OCI-LY7 (cell line): ENCODE measurements around the gene USP8. TPM values are rescaled to one million over a fixed set of nuclear protein-coding genes. Genes with fewer than 3 reads are reported as not detected.

Experiments used
- Bru-seq: library from RNA; stranded (reverse); fragments of 400-500 nt; gene quantifications from one replicate; lab custom pipeline; 2021; lab: Mats Ljungman, UMichigan
- BruChase-seq, 2 experiments: library from RNA; stranded (reverse); fragments of 400-500 nt; gene quantifications; one replicate each; lab custom pipeline; 2021; lab: Mats Ljungman, UMichigan
- BruUV-seq: library from RNA; stranded (reverse); fragments of 400-500 nt; replicated peaks from 2 replicates; lab custom pipeline; 2021; lab: Mats Ljungman, UMichigan
- CTCF ChIA-PET: fragments of 300-600 bp; sonication (Branson Sonifier 250); formaldehyde crosslinking; loops from one replicate; lab custom pipeline; 2022; ENCODE audit warnings: antibody characterized with exemption; ENCODE audit not compliant: unreplicated experiment; lab: Charles Lee
- POLR2A ChIA-PET: fragments of 300-600 bp; sonication (Branson Sonifier 250); formaldehyde crosslinking; loops from one replicate; lab custom pipeline; 2022; ENCODE audit warnings: antibody characterized with exemption; lab: Charles Lee
- DNase-seq: peaks from one replicate; pipeline ENCODE4 v3.0.0-alpha.2; 2015; ENCODE audit warnings: low spot score
- H2AFZ ChIP-seq: fragments of 200-600 bp; sonication (generic), shearing (Covaris generic); 2 replicates; pipeline ENCODE4 v1.6.1; 2014; ENCODE audit warnings: mild to moderate bottlenecking, antibody characterized with exemption, low read length, moderate library complexity
- H3K27ac ChIP-seq: fragments of 200-600 bp; sonication (generic); 2 replicates; pipeline ENCODE4 v1.5.1; 2014; ENCODE audit warnings: mixed run types, low read depth, mild to moderate bottlenecking, moderate library complexity, low read length, inconsistent platforms; ENCODE audit not compliant: poor library complexity, severe bottlenecking
- H3K36me3 ChIP-seq: fragments of 200-600 bp; sonication (generic); 2 replicates; pipeline ENCODE4 v1.6.1; 2014; ENCODE audit warnings: mild to moderate bottlenecking, antibody characterized with exemption, low read length, moderate library complexity, mixed read lengths; ENCODE audit not compliant: insufficient read depth
- H3K4me1 ChIP-seq: fragments of 200-600 bp; sonication (generic); 2 replicates; pipeline ENCODE4 v1.5.1; 2014; ENCODE audit warnings: mild to moderate bottlenecking, low read length; ENCODE audit not compliant: insufficient read depth, poor library complexity, severe bottlenecking
- H3K4me2 ChIP-seq: fragments of 200-600 bp; sonication (generic); 2 replicates; pipeline ENCODE4 v1.6.1; 2014; ENCODE audit warnings: mild to moderate bottlenecking, low read length
- H3K4me3 ChIP-seq: fragments of 200-600 bp; sonication (generic); 2 replicates; pipeline ENCODE4 v1.5.1; 2014; ENCODE audit warnings: mild to moderate bottlenecking, low read depth, low read length; ENCODE audit not compliant: poor library complexity, severe bottlenecking
- H3K79me2 ChIP-seq: fragments of 200-600 bp; sonication (generic); 2 replicates; pipeline ENCODE4 v1.6.1; 2016; ENCODE audit warnings: low read depth, mild to moderate bottlenecking, low read length, moderate library complexity, mixed read lengths; ENCODE audit not compliant: insufficient read depth
- H3K9me2 ChIP-seq: fragments of 200-600 bp; sonication (generic); 2 replicates; pipeline ENCODE4 v1.6.1; 2016; ENCODE audit warnings: mild to moderate bottlenecking, low read length, mixed read lengths; ENCODE audit not compliant: insufficient read depth
- H3K9me3 ChIP-seq: fragments of 200-600 bp; sonication (generic); 2 replicates; pipeline ENCODE4 v1.6.1; 2014; ENCODE audit warnings: mild to moderate bottlenecking, mixed run types, low read length, mixed read lengths
- H4K20me1 ChIP-seq: fragments of 200-600 bp; sonication (generic); 2 replicates; pipeline ENCODE4 v1.6.1; 2014; ENCODE audit warnings: mild to moderate bottlenecking, antibody characterized with exemption, low read length, moderate library complexity, mixed read lengths; ENCODE audit not compliant: insufficient read depth
- EZH2phosphoT487 ChIP-seq: fragments of 200-600 bp; sonication (generic); IDR thresholded peaks from 2 replicates; pipeline ENCODE4 v1.6.1; 2018; ENCODE audit warnings: low read depth, borderline replicate concordance, mild to moderate bottlenecking, mixed run types, antibody characterized with exemption, low read length, moderate library complexity, mixed read lengths
- intact Hi-C: fragments of 100-400 bp; cut with micrococcal nuclease; formaldehyde crosslinking; loops from one replicate; pipeline ENCODE4 v1.10.0; 2022; ENCODE audit not compliant: unreplicated experiment
- long read RNA-seq: library from polyadenylated mRNA; stranded (forward); transcript quantifications from one replicate; pipeline ENCODE4 v2.0.0, GENCODE V29; 2022
- total RNA-seq, 2 experiments: library from RNA; depleted of rRNA in 1 of 2; stranded (reverse); fragments of >200 nt in 1 of 2; shearing (Covaris generic) in 1 of 2; gene quantifications; 2 replicates each; pipeline ENCODE4 v1.2.3, GENCODE V29; 2014 to 2022
- TF ChIP-seq, protein P1 (sequence below): fragments of 200-600 bp; sonication (generic); conservative IDR thresholded peaks from 2 replicates; pipeline ENCODE4 v1.5.1; 2014; ENCODE audit warnings: mild to moderate bottlenecking, antibody characterized with exemption, low read length, moderate library complexity, mixed read lengths

The USP8 gene
- total RNA-seq (2014; rRNA removed; shearing (Covaris generic)) = 27.9 and 34.1 TPM in 2 replicates
- 43.8 and 44.2 TPM in 2 replicates for total RNA-seq (2022)
- Bru-seq, nascent RNA = percentile 79 among the genes with signal in this experiment
- BruChase-seq, experiment 1, labeled RNA remaining after a 6-hour chase = percentile 73 among the genes with signal in this experiment
- BruChase-seq, experiment 2, labeled RNA remaining after a 2-hour chase = percentile 78 among the genes with signal in this experiment
- long read RNA-seq, full-length matches to known transcripts = 16 of 60 reads
- long read RNA-seq, partial matches to known transcripts = 8 of 60 reads
- long read RNA-seq, other reads (novel, unspliced or antisense) = 36 of 60 reads

DNA sequence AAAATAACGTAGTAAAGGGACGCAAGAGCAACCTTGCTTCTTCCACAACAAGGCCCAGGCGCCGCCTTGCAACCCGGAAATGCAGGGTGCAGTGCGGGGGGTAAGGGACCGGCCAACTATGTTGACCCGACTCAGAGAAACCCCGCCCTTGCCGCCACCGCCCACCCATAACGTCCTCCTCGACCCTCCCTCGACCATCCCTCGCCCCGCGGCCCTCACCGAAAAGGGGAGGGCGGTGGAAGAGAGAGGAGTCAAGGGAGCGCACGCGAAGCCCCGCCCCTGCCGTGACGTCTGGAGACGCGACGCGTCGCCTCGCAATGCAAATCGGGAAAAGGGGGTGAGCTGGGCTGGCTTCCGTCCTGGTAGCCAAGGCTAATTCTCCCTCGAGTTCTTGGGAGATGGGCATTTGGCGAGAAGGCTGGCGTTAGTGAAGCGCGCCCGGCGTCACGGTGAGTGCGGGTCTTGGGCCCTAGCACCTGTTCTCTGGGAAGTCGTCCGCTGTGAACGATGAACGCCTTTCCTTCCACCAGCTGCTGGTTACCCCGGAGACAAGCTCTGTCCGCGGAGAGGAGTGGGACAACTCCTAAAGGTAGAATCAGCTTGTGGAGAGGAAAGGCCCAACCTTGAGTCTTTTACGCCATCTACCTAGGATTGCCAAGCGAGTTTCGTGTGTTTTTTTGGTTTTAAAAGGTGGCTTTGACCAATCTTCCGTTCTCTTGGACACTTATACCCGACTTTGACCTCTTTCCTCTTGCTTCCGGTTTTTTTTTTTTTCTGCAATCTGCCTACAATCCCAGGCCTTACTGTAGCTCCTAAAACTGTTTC lies at the start of gene USP8:
Gene USP8 (plus strand): TSS at position 340 of the 825 bp plus-strand sequence. CDS start 14,669 bp downstream, outside the sequence.
- Histone ChIP-seq H2AFZ (peak within 1 kb of the TSS; percentile 79), H3K4me3 (peak within 1 kb of the TSS; percentile 89), H3K9me2 (no peaks in the 10 kb centered on the region), H3K27ac (peak within 1 kb of the TSS; percentile 56), H3K36me3 (peaks cover 8% of the 10 kb centered on the region), H3K9me3 (no peaks in the 10 kb centered on the region), H4K20me1 (peaks cover 6% of the 10 kb centered on the region; the same call in 1 of the 2 replicates), H3K79me2 (peaks cover 48% of the 10 kb centered on the region), H3K4me1 (peaks cover 20% of the 10 kb centered on the region), H3K4me2 (peak within 1 kb of the TSS; percentile 70)
- intact Hi-C loops = loop anchor here (1.0 kb wide), 2 partner anchors 20 to 66 kb away; no protein-coding TSS in a partner anchor
- DNase-seq = peak; percentile 98
- ChIA-PET CTCF (interaction anchor here (0.6 to 0.7 kb wide), 2 partner anchors 68 to 1243 kb away, joined by 3 to 7 read pairs; no protein-coding TSS in a partner anchor), POLR2A (interaction anchor here (0.6 to 0.9 kb wide), 5 partner anchors 43 to 1181 kb away, joined by 3 to 4 read pairs (median 3); no protein-coding TSS in a partner anchor)
- no peak for TF ChIP-seq EZH2phosphoT487
- TF ChIP-seq, protein P1, sequence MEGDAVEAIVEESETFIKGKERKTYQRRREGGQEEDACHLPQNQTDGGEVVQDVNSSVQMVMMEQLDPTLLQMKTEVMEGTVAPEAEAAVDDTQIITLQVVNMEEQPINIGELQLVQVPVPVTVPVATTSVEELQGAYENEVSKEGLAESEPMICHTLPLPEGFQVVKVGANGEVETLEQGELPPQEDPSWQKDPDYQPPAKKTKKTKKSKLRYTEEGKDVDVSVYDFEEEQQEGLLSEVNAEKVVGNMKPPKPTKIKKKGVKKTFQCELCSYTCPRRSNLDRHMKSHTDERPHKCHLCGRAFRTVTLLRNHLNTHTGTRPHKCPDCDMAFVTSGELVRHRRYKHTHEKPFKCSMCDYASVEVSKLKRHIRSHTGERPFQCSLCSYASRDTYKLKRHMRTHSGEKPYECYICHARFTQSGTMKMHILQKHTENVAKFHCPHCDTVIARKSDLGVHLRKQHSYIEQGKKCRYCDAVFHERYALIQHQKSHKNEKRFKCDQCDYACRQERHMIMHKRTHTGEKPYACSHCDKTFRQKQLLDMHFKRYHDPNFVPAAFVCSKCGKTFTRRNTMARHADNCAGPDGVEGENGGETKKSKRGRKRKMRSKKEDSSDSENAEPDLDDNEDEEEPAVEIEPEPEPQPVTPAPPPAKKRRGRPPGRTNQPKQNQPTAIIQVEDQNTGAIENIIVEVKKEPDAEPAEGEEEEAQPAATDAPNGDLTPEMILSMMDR = no peak
- BruUV-seq = TSS peak; percentile 83

DNA sequence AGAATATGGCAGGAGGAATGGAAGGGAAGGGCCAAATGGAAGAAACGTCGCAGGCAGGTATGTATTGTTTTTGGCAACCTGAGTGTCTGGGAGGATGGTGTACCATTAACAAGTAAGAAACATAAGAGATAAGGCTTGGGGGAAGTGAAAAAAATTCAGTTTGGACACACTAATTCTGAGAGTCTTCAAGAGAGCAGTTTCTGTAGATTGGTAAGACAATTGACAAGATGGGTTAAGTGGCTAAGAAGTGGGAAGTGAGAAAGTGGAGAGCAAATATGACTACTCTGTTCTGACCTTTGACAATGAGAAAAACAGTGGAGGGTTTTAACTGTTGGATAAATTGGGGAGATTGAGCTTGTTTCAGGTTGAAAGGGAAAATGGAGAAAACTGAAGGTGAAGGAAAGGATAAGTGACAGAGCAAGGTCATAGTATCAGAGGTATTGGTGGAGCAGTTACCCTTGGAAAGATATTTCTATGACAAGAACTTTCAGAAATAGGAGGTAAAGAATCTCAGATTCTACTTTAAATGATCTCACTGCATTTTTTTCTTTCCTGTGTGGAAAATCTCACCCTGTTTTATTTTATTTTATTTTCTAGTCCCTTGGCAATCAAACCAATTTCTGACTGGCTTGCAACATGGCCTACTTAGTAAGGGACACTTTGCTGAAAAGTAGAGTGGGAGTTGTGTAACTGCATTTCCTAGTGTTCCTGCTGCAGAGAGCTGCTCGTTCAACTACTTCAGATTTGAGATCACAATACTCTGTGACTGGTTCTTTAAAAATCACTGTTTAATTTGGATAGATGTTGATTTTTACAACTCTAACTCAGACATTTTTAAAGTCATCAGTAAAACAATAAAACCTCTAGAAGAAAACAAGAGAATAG lies 46.1 kb upstream of the USP8 start:
- BruUV-seq = no TSS peak
- peak; percentile 53 for DNase-seq
- Histone ChIP-seq H3K4me3 (no peak overlapping the region), H3K4me2 (peak overlapping the region; percentile 29), H3K9me2 (no peaks in the 10 kb centered on the region), H3K27ac (peak overlapping the region; percentile 22), H3K4me1 (peaks cover 15% of the 10 kb centered on the region), H4K20me1 (no peaks in the 10 kb centered on the region), H2AFZ (peak overlapping the region; percentile 73; the same call in 1 of the 2 replicates), H3K79me2 (no peaks in the 10 kb centered on the region), H3K36me3 (no peaks in the 10 kb centered on the region), H3K9me3 (no peaks in the 10 kb centered on the region)
- POLR2A ChIA-PET = interaction anchor here (0.7 to 1.0 kb wide), 2 partner anchors 50 to 510 kb away, joined by 3 to 5 read pairs; no protein-coding TSS in a partner anchor
- TF ChIP-seq, protein P1 = no peak
- TF ChIP-seq EZH2phosphoT487 = no peak
- CTCF ChIA-PET = no interaction called here
- intact Hi-C loops = no loop called here
